HCT116 (cell line): Measurements from ENCODE around the gene ATXN7L1. TPM values are rescaled to one million over a fixed set of nuclear protein-coding genes. Genes with fewer than 3 reads are reported as not detected.

Experiments used
- ATAC-seq: fragments of 200-7000 bp; cut with Tn5 transposase; 2 replicates; pipeline ENCODE4 v1.9.1; 2020; ENCODE audit warnings: mild to moderate bottlenecking, moderate library complexity
- BruUV-seq: library from RNA; stranded (reverse); fragments of 400-500 nt; replicated peaks from 2 replicates; lab custom pipeline; 2021; lab: Mats Ljungman, UMichigan
- CTCF ChIA-PET: fragments of 300-600 bp; sonication (Branson Sonifier 250); formaldehyde crosslinking; loops from one replicate; lab custom pipeline; 2021; ENCODE audit warnings: antibody characterized with exemption; lab: Charles Lee
- POLR2A ChIA-PET: fragments of 300-600, 350-600 bp; sonication (Branson Sonifier 250); formaldehyde crosslinking; loops from one replicate; lab custom pipeline; 2021; ENCODE audit warnings: antibody characterized with exemption; lab: Charles Lee
- RAD21 ChIA-PET, 2 experiments: fragments of 300-600 bp; sonication (Branson Sonifier 250); formaldehyde crosslinking; loops; one replicate each; lab custom pipeline; 2023; ENCODE audit warnings: low total read pairs in 2 of 2; ENCODE audit not compliant: uncharacterized antibody in 2 of 2, unreplicated experiment in 2 of 2, low non-redundant PET in 1 of 2; lab: Charles Lee
- DNase-seq: peaks from one replicate; pipeline ENCODE4 v3.0.0-alpha.2; 2010; ENCODE audit warnings: low read depth, low spot score
- H2AFZ ChIP-seq: fragments of 200-600 bp; shearing (Covaris generic), sonication (generic); 2 replicates; pipeline ENCODE4 v1.6.1; 2017; ENCODE audit warnings: low read depth, mixed run types, mixed read lengths, antibody characterized with exemption, low read length; ENCODE audit not compliant: poor library complexity, severe bottlenecking
- H3K27ac ChIP-seq: 2 replicates; pipeline ENCODE4 v1.5.1; 2012; ENCODE audit warnings: low read depth, low read length
- H3K27me3 ChIP-seq: fragments of 200-600 bp; sonication (generic); 2 replicates; pipeline ENCODE4 v1.6.1; 2016; ENCODE audit warnings: mixed run types, low read length, mixed read lengths; ENCODE audit not compliant: insufficient read depth
- H3K36me3 ChIP-seq, 2 experiments: fragments of 200-500 bp in 1 of 2; fragments of 200-600 bp in 1 of 2; sonication (Bioruptor generic) in 1 of 2; sonication (generic) in 1 of 2; 2 replicates each; pipeline versions ENCODE4 v1.5.1 to v1.6.1; 2014 to 2016; ENCODE audit warnings: low read length in 2 of 2, inconsistent platforms in 1 of 2, mixed read lengths in 1 of 2, mixed run types in 1 of 2; ENCODE audit not compliant: insufficient read depth in 2 of 2, control insufficient read depth in 1 of 2
- H3K4me1 ChIP-seq, 2 experiments: fragments of 200-600 bp in 1 of 2; sonication (generic) in 1 of 2; 2 replicates each; pipeline versions ENCODE4 v1.5.1 to v1.6.1; 2012 to 2017; ENCODE audit warnings: low read length in 2 of 2, inconsistent platforms in 1 of 2, mild to moderate bottlenecking in 1 of 2, mixed read lengths in 1 of 2, mixed run types in 1 of 2, moderate library complexity in 1 of 2; ENCODE audit not compliant: insufficient read depth in 2 of 2, control insufficient read depth in 1 of 2
- H3K4me2 ChIP-seq: fragments of 200-600 bp; sonication (generic); 2 replicates; pipeline ENCODE4 v1.6.1; 2017; ENCODE audit warnings: mixed run types, low read length, mixed read lengths
- H3K4me3 ChIP-seq, 2 experiments: fragments of 200-600 bp in 1 of 2; sonication (generic) in 1 of 2; replicated peaks in 1 of 2; 2 replicates each; pipeline ENCODE4 v1.5.1; 2011 to 2016; ENCODE audit warnings: low read length in 2 of 2, control low read depth in 1 of 2, low read depth in 1 of 2, mild to moderate bottlenecking in 1 of 2, mixed read lengths in 1 of 2, mixed run types in 1 of 2
- H3K79me2 ChIP-seq: fragments of 200-600 bp; sonication (generic); 2 replicates; pipeline ENCODE4 v1.6.1; 2017; ENCODE audit warnings: mild to moderate bottlenecking, mixed run types, low read length, moderate library complexity, mixed read lengths; ENCODE audit not compliant: insufficient read depth
- H3K9ac ChIP-seq: fragments of 200-600 bp; sonication (generic); 2 replicates; pipeline ENCODE4 v1.6.1; 2016; ENCODE audit warnings: low read length, mixed read lengths
- H3K9me2 ChIP-seq: fragments of 200-600 bp; sonication (generic), shearing (Covaris generic); 2 replicates; pipeline ENCODE4 v1.6.1; 2017; ENCODE audit warnings: mixed run types, mild to moderate bottlenecking, moderate library complexity; ENCODE audit not compliant: insufficient read depth
- H3K9me3 ChIP-seq, 2 experiments: fragments of 200-500 bp in 1 of 2; fragments of 200-600 bp in 1 of 2; sonication (Bioruptor generic) in 1 of 2; sonication (generic) in 1 of 2; 2 replicates each; pipeline ENCODE4 v1.6.1; 2014 to 2017; ENCODE audit warnings: low read length in 2 of 2, mixed read lengths in 2 of 2, inconsistent platforms in 1 of 2, low read depth in 1 of 2, mild to moderate bottlenecking in 1 of 2, mixed run types in 1 of 2, moderate library complexity in 1 of 2; ENCODE audit not compliant: control insufficient read depth in 1 of 2, insufficient read depth in 1 of 2
- H4K20me1 ChIP-seq: fragments of 200-600 bp; sonication (generic), shearing (Covaris generic); 2 replicates; pipeline ENCODE4 v1.6.1; 2017; ENCODE audit warnings: mixed run types, mild to moderate bottlenecking, moderate library complexity; ENCODE audit not compliant: insufficient read depth
- ATF3 ChIP-seq: IDR thresholded peaks from 2 replicates; pipeline ENCODE4 v1.6.1; 2012
- CBX3 ChIP-seq: IDR thresholded peaks from 2 replicates; pipeline ENCODE4 v1.6.1; 2012; ENCODE audit warnings: low read depth
- CEBPB ChIP-seq: IDR thresholded peaks from 2 replicates; pipeline ENCODE4 v1.6.1; 2012; ENCODE audit warnings: low read depth
- CTCF ChIP-seq, 3 experiments: fragments of 200-600 bp in 1 of 3; sonication (generic) in 1 of 3; IDR thresholded peaks in 2 of 3; conservative IDR thresholded peaks in 1 of 3; 2 replicates each; pipeline ENCODE4 v1.5.1; 2012 to 2017; ENCODE audit warnings: low read depth in 2 of 3, low read length in 2 of 3, antibody characterized with exemption in 1 of 3, borderline replicate concordance in 1 of 3, control low read depth in 1 of 3, mild to moderate bottlenecking in 1 of 3, mixed read lengths in 1 of 3, mixed run types in 1 of 3, moderate library complexity in 1 of 3; ENCODE audit not compliant: insufficient read depth in 1 of 3
- EZH2 ChIP-seq: fragments of 200-600 bp; sonication (generic); IDR thresholded peaks from 2 replicates; pipeline ENCODE4 v1.6.1; 2017; ENCODE audit warnings: antibody characterized with exemption, mixed run types
- REST ChIP-seq: IDR thresholded peaks from 2 replicates; pipeline ENCODE4 v1.6.1; 2012; ENCODE audit warnings: low read depth
- SIN3A ChIP-seq: IDR thresholded peaks from 2 replicates; pipeline ENCODE4 v1.6.1; 2012; ENCODE audit warnings: low read depth
- SP1 ChIP-seq: IDR thresholded peaks from 2 replicates; pipeline ENCODE4 v1.6.1; 2012; ENCODE audit warnings: low read depth
- TCF7L2 ChIP-seq: IDR thresholded peaks from 2 replicates; pipeline ENCODE4 v1.7.0; 2011; ENCODE audit warnings: borderline replicate concordance, inconsistent platforms; ENCODE audit not compliant: insufficient read depth, insufficient read length; ENCODE audit errors: extremely low read depth
- YY1 ChIP-seq: IDR thresholded peaks from 2 replicates; pipeline ENCODE4 v1.6.1; 2011; ENCODE audit warnings: low read length, low read depth, moderate library complexity, mild to moderate bottlenecking; ENCODE audit not compliant: insufficient replicate concordance; ENCODE audit errors: extremely low read depth
- ZFX ChIP-seq: fragments of 450-650 bp; IDR thresholded peaks from 2 replicates; pipeline ENCODE4 v1.6.1; 2017
- ZNF274 ChIP-seq: fragments of 200-500 bp; sonication (Bioruptor generic); IDR thresholded peaks from 2 replicates; pipeline ENCODE4 v1.6.1; 2014; ENCODE audit warnings: mild to moderate bottlenecking, low read depth, low read length, inconsistent platforms
- intact Hi-C: fragments of 100-400 bp; cut with micrococcal nuclease; formaldehyde crosslinking; loops from 2 replicates; pipeline ENCODE4 v1.10.0; 2022
- total RNA-seq: library from RNA; stranded (reverse); gene quantifications from one replicate; pipeline ENCODE4 v1.2.1, GENCODE V29; 2021; ENCODE audit not compliant: unreplicated experiment
- TF ChIP-seq, protein P1 (sequence below): IDR thresholded peaks from 2 replicates; pipeline ENCODE4 v1.6.1; 2012

Gene ATXN7L1
- total RNA-seq, 1 experiment from 2014 or later, result 11.5 TPM

GRCh38 chr7:105880571-105881330 lies 4.4 kb upstream of the ATXN7L1 start:
- H2AFZ ChIP-seq, result no peak overlapping the region
- no peak overlapping the region for H3K9ac ChIP-seq
- intact Hi-C loops, result no loop called here
- CTCF ChIA-PET, result no interaction called here
- H3K27me3 ChIP-seq, result no peaks in the 10 kb centered on the region
- BruUV-seq, result no TSS peak
- H3K4me1 ChIP-seq, result peaks cover 6 to 22% of the 10 kb centered on the region in 2 experiments
- H3K36me3 ChIP-seq, result no peaks in the 10 kb centered on the region
- H3K79me2 ChIP-seq, result peaks cover 48% of the 10 kb centered on the region
- ATAC-seq, result no peak
- TF ChIP-seq CTCF (IDR thresholded peaks at IDR 0.05 in 2 of 3, conservative IDR thresholded peaks at IDR 0.05 in 1 of 3; ENCODE audit: borderline replicate concordance in 1 of 3, insufficient read depth in 1 of 3, low read depth in 2 of 3, low read length in 2 of 3) (no peak), TCF7L2 (no peak), CEBPB (no peak), YY1 (no peak), ZNF274 (no peak), CBX3 (no peak), REST (no peak), SIN3A (no peak), EZH2 (no peak), ZFX (no peak), SP1 (no peak), ATF3 (no peak)
- TF ChIP-seq, protein P1, sequence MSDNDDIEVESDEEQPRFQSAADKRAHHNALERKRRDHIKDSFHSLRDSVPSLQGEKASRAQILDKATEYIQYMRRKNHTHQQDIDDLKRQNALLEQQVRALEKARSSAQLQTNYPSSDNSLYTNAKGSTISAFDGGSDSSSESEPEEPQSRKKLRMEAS, result no peak
- DNase-seq, result no peak
- no peaks in the 10 kb centered on the region for H3K9me2 ChIP-seq
- no peak overlapping the region for H3K4me2 ChIP-seq
- RAD21 ChIA-PET, result no interaction called here
- H3K9me3 ChIP-seq, result no peaks in the 10 kb centered on the region
- POLR2A ChIA-PET, result no interaction called here
- no peak overlapping the region for H3K4me3 ChIP-seq
- H4K20me1 ChIP-seq, result no peaks in the 10 kb centered on the region
- H3K27ac ChIP-seq, result no peak overlapping the region
